Thyroid gland (tissue), 4 donors: ENCODE data around the gene APLP2.

ENCODE experiments used
- CTCF ChIP-seq, 6 experiments: fragments of 200-600 bp in 3 of 6; fragments of 450-650 bp in 3 of 6; sonication (generic) in 3 of 6; IDR thresholded peaks; one replicate each; pipeline ENCODE4 v1.5.1; 2016 to 2019; ENCODE audit warnings: antibody characterized with exemption in 6 of 6, mild to moderate bottlenecking in 2 of 6, inconsistent platforms in 1 of 6, moderate library complexity in 1 of 6
- POLR2A ChIP-seq, 2 donors: fragments of 450-650 bp; IDR thresholded peaks; one replicate each; pipeline ENCODE4 v1.6.1; 2017; ENCODE audit warnings: antibody characterized with exemption in 2 of 2, mild to moderate bottlenecking in 2 of 2, moderate library complexity in 1 of 2

GRCh38 chr11:130103296-130103814, 33.7 kb downstream of the APLP2 start:
- no peak for TF ChIP-seq CTCF (IDR thresholded peaks at IDR 0.05)
- TF ChIP-seq POLR2A (IDR thresholded peaks at IDR 0.05) = no peak
